Astrocyte of the hippocampus (primary cell): ENCODE results near the gene INO80C.
"Not testable (repeated sequence)": the region's sequence is repeated elsewhere in the genome, so short reads cannot be mapped to it uniquely, and the experiment has no call there.

ENCODE experiments used
- DNase-seq: peaks from one replicate; pipeline ENCODE4 v3.0.0; 2011; ENCODE audit warnings: low read depth, low spot score

The INO80C gene

DNA sequence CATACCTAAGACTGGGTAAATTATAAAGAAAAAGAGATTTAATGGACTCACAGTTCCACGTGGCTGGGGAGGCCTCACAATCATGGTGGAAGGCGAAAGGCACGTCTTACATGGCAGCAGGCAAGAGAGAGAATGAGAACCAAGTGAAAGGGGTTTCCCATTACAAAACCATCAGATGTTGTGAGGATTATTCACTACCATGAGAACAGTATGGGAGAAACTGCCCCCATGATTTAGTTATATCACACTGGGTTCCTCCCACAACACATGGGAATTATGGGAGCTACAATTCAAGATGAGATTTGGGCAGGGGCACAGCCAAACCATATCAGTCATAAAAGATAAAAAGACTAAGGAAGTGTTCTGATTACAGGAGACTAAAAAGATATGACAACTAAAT lies 8.5 kb downstream of the INO80C start:
- not testable (repeated sequence) for DNase-seq

DNA sequence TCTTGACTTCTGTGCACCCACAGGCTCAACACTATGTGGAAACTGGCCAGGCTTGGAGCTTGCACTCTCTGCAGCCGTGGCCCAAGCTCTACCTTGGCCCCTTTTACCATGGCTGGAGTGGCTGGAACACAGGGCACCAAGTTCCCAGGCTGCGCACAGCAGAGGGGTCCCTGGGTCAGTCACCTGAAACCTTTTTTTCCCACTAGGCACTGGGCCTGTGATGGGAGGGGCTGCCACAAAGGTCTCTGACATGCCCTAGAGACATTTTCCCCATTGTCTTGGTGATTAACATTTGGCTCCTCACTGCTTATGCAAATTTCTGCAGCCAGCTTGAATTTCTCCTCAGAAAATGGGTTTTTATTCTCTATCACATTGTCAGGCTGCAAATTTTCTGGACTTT lies 9.4 kb downstream of the INO80C start:
- not testable (repeated sequence) for DNase-seq

DNA sequence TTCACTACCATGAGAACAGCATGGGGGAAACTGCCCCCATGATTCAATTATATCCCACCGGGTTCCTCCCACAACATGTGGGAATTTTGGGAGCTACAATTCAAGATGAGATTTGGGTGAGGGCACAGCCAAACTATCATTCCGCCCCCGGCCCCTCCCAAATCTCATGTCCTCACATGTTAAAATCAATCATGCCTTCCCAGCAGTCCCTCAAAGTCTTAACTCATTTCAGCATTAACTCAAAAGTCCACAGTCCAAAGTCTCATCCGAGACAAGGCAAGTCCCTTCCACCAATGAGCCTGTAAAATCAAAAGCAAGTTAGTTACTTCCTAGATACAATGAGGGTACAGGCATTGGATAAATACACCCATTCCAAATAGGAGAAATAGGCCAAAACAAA lies 10.2 kb downstream of the INO80C start:
- not testable (repeated sequence) for DNase-seq

DNA sequence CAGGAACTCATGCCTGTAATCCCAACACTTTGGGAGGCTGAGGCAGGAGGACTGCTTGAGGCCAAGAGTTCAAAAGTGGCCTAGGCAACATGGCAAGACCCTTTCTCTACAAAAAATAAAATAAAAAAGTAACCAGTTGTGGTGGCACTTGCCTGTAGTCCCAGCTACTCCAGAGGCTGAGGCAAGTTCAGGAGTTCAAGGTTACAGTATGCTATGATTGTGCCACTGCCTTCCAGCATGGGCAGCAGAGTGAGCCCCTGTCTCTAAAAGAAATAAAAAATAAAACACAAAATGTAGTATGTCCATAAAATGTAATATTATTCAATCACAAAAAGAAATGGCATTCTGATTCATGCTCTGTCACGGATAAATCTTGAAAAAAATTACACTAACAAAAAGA lies 11.9 kb downstream of the INO80C start:
- DNase-seq, result no peak

DNA sequence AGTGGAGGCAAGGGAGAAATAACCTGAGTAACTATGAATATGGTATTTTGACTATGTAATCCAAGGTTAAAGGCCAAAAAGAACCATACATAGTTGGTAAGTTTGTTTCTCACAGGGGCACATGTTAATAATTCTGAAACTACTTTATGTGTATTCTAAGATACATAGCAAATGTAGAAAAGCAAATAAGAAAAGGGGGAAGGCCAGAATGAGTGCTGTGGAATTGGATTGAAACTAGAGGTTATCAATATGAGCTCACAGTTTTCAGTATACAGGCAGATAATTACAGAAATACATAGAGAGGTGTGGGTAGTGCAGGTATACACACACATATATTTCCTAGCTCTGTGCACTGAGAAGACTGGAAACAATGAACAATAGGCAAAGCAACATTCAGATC lies 13.7 kb downstream of the INO80C start:
- no peak for DNase-seq

DNA sequence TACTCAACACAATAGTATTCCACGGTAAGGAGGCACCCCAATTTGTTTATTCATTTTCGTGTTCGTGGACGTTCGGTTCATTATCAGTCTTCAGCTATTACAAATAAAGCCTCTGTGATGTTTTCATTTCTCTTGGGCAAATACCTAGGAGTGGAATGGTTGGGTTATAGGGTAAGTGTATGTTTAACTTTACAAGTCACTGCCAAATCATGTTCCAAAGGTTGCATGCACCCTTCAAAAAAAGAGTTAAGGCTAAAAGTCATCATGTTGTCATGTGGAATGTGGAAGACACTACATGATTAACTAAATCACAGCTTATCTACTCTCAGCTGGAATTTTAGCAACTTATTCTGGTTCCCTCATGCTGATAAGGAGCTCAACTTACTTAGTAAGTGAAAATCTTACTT lies 15.8 kb downstream of the INO80C start:
- DNase-seq, result no peak

DNA sequence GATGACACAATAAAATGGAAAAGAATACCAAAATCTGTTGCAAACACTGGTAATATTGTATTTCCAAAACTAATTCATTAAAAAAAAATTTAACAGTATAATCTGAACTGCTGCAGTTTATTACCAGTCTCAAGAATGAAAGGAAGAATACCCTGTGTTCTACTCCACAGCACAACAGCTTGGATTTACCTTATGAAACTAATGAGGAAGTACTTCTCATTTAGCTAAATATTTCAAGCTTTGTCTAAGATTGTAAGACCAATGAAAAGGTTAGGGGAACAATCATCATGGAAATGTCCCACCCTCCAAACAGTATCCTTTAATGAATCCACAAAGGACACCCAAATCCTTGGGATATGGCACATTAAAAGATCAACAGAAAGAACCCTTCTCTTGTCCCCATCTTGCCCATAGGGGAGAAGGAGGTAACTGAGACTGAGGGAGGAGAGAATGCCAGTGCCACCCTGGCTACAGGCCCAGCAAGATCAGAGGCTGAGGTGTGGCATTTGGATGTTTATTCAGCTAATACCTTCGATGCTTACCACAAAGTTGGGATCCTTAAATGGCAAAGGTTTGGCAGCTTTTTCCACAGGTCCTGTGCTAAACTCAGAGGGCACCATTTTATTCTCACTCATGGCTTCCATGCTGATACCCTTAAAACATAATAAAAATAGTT lies 17.7 kb downstream of the INO80C start:
- peak; percentile 21 for DNase-seq

DNA sequence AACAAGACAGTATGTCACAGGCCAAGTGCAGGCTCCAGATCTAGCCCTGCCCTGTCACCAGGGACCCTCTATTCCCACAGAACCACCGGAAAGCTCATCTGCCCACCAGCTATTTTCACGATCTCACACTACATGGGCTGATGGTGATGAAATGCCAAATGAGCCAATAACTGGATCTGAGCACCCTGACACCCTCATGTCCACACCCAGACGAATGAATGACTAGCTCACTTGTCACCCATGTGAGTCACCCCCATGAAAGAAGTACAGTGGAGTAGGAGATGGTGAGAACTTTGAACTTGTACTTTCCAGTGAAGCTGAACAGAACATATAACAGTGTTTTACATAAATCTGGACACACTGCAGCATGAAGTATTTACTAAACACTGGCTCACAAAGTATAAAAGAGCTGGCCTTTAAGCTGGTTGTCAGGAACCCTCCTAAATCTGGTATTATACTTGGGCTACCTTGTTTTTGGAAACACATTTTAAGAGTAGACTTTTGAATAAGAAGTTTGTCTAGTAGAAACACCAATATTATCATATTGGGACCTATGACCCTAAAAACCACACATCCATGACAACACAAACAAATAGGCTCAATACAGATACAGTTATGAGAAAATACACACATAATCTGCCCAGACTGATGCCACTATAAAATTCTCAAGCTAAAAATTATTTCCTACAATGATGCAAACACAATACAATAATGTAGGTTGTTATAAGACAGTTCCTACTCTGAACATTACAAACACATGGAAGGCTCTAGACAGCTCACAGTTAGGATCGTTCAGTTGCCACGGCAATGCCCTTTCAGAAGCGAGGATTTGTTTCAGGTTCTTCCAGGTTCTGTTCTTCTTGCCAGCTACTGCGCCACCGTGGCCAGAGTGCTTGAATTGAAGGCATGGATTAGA lies 19.0 kb downstream of the INO80C start:
- peak; percentile 57 for DNase-seq

DNA sequence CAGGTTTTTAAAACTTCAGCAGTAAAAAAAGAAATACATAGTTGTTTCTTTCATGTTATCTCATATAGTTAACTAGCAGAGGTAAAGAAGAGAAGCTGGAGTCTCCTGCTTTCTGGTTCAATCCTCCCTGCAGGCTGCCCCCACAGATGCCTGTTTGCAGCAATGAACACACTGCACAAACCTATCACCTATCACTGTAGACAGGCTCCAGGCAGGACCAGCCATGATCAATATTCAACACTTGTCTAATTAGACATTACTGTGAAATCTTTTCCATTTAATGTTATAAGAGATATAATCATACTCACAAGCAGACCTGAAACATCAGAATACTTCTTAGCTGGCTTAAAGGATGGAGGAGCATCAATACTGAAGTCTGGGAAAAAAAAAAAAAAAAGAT lies 19.8 kb downstream of the INO80C start:
- DNase-seq, result no peak

DNA sequence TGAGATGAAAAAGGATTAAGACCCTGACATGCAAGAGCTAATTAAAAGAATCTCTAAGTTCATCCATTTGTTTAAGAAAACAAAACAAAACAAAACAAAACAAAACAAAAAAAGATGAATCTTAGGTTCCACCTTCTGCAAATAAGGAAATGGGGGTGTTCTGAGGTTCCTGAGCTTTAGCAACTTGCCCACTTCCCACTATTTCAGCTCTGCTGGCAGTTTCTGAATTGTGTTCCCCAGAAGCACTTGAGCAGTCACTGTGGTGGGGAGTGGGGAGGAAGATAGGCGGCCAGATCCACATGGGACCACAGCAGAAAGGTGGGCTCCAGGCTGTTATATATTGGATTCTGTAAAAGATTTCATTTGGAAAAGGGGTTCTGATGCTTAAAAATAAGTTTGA lies 20.3 kb downstream of the INO80C start:
- no peak for DNase-seq

DNA sequence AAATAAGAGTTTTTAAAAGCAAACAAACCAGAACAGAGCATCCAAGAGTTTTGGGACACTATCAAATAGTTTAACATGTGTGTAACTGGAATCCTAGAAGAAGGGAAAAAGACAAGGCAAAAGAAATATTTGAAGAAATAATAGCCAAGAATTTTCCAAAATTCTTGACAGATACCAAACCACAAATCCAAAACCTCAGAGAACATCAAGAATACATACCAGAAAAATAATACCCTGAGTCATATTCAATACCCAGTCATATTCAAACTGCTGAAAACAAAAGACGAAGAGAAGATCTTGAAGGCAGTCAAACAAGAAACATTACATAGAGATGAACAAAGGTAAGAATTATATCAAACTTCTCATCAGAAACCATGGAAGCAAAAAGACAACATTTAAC lies 22.9 kb downstream of the INO80C start:
- DNase-seq, result no peak

DNA sequence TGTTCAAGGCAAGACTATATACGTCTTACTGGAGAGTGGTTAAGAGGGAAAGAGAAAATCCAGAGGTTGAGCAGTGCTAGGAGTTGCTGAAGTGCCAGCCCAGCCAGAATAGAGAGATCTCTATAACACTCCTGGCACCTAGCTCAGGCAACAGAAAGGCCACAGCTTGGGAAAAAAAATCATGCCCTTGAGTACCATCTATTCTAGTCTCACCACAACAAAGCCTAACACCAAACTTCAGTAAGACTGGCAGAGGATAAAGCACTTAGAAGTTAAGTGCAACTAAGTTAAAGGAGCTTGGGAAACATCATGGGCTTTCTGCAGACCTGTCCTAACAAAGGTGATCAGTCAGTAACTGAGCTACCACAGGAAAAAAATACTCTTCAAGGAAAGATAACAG lies 24.2 kb downstream of the INO80C start:
- DNase-seq, result no peak

DNA sequence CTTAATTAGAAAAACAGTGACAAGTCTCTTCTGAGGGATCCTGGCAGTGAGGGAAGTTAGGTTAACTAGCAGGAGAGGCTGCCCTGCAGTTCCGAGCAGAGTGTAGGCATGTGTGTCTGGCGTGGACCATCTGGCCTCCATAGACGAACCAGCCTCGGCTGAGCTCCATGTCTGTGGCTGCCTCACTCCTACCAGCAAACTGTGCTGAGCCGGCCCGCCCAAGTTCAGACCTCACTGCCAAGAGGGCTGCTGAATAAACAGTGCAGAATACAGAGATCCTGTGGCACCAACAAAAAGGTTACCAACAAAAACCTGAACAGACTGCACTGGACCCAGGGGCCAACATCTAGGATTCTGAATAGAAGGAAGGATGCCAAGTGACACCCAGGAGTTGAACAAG lies 27.3 kb downstream of the INO80C start:
- no peak for DNase-seq

DNA sequence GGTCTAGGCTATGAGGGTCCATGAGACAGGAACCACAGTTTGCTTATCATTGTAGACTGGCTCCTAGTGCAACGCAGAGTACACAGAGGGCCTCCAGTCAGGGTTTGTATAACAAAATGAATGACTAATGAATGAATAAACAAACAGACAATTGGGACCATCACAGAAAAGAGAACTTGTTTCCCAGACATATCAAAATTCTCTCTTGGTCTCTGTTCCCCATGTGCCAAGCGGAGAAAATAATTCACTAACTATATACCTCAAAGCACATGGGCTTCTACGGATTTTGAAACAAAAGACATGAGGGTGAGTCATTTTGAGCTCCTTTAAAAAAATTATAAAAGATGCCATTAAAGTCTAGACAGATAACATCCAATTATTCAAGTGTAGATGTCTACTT lies 28.0 kb downstream of the INO80C start:
- no peak for DNase-seq

DNA sequence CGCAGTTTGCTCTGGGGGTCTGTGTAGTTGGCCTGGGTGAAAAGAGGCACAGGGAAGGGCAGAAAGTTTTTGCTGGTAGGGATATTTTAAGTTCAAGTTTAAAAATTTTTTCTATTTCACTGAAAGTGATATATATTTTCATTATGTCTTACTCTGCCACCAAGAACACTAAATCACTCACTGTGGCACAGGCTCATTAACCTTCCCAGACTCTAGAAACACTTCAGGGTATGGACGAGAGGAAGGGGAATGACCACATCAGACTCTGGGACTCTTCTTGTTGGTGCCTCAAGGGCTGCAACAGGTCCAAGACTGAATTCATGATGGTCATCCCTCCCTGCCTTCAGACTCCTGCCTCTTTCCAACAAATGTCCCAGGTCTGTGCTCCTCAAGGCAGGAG lies 29.0 kb downstream of the INO80C start:
- no peak for DNase-seq

DNA sequence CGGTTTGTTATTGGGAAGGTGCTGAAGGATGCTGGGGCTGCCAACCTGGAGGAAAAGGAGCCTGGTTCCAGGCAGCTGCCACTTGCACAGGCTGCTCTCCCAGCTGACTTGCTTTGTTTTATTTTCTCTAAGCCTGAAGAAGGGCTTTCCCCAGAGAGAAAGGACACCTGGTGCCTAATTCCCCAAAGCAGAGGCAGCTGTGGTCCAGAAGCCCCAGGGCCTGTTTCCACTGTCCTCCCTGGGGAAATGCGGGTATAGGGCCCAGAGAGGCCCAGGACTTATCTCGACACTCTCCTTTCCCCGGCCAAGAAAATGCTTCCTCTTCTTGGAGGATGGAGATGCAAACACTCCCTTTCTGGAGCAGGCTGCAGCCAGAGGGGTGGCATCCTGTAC lies 30.1 kb downstream of the INO80C start:
- no peak for DNase-seq

DNA sequence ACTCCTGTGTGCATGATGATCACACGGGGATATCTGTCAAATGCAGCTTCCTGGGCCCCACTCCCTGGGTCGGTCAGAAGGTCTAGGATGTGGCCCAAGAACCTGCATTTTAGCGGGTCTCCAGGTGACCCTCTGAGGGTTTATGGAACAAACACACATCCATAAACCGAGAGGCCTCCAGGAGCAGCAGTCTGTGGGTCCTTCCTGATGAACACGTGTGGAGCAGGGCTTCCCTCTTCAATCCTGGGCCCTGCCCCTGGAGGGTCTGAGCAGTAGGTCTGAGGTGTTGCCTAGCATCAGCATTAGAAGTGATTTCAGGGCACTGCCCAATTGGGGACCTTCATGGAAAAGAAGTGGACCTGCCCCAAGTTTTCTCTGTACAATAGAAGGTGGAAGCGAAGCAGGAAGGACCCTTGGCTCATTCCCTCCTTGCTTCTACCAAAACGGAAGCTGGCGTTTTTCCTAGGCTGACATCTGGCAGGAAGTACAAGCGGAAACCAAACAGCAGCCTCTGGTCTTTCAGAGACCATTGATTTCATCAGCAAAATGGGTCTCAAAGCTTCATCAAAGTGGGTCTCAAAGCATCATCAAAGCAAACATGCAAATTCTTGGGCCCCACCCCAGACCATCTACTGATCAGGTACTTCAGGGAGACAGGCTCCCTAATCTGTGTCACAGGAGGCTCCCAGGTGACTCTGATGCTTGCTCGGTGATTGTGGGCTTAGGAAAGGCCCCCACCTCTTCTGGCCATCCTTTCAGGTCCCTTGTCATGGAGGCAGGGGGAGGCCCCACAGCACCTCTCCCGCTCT lies 30.7 kb downstream of the INO80C start:
- no peak for DNase-seq

DNA sequence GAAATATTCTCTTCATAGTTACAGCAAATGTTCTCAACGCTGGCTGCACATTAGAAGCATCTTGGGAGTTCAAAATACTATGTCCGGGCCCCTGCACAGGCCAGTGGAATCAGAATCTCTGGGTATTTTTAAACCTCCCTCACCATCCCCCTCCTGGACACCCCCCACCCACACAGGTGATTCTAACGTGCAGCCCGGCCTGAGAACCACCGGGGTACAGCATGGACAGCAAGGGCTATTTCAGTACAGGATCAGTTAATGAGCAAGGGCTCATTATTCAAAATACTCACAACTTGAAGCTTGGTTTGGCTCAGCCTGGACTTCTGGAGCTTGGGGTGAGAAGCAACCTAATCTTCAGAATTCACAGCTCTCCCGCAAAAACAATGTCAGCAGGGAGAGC lies 31.4 kb downstream of the INO80C start:
- DNase-seq, result no peak

DNA sequence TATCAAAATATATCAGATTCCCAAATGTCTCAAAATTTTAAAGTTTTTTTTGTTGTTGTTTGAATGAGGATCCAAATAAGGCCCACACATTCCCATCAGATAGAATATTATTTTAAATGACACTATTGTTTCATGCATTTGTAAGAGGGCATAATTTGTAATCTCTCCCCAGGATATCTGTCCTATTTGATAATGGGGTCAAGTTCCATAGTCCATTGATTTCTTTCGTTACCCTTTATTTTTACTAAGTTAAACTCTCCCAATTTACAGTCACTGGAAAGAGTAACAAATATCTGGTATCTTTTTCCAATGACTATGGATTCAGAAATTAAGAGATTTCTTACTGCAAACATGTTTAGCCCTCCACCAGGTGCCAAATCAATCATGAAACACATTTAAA lies 32.4 kb downstream of the INO80C start:
- no peak for DNase-seq

DNA sequence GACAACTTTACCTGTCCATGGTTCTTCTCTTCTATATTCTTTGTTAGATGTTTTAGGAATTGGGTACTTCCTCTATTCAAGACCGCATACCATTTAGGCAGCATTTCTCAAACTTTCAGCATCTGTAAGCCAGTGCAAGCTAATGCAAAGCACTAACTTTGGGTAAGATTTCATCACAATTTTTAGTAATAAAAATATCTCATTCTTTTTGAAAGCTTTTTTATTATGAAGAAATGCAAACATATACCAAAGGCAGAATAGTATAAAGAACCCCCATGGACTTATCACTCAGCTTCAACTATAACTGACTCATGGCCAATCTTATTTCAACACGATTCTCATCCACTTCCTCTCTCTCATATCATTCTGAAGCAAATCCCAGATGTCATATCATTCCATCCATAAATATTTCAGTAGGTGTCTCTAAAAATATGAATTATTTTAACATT lies 32.9 kb downstream of the INO80C start:
- no peak for DNase-seq

DNA sequence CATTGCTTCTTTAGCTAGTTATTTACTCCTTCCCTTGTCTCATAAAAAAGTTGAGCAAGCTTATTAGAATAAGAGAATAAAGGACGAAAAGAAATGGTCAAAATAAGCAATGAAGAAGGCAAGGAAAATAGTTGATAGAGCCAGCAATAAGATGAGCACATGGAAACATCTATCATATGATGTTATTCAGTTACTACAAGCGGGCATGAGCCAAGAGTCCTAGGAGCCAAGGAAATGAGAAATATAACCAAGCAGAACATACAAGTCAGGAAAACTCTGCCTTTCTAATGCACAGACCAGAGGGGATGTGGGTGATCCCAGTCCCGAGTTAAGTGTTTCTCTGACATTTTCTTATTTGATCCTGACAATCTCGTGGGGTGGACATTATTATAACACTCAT lies 33.9 kb downstream of the INO80C start:
- DNase-seq, result no peak

DNA sequence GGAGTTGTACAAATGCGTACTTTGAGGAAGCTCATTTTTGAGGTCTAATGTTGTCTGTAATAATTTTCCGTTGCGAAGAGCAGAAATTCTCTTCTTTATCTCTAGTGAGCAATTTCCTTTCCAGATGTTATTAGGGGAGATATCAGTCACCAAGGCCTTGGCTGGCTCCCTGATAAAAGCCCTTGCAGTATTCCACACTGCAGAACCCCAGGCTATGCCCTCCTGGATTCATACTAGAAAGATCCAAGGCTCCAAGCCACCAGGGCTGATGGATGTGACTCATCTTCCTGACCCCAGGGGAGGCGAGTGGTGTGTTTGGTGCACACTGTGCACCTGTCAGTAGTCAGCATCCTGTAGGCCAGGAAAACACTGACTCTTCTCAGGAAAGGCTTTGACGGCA lies 34.7 kb downstream of the INO80C start:
- DNase-seq, result no peak
